ENCODE data around the gene PLEKHA8.

DNA sequence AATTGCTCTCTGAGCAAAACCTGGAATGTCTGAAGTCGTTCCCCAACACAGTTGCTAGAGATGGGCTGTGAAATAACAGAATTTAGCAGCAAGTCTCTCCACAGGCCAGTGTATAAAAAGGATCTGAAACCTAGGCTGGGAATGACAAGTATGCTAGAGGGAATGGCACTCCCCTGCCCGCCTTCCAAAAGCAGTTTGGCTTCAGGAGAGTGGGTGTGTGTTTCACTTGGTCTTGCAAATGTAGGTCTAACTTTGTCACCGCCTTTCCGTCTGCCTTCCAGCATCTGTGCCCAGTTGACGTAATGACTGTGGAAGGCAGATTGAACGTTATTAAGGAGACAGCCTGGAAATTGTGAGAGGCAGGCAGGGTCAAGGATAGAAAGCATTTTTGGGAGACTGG lies 88.6 kb downstream of the PLEKHA8 start:
- TF ChIP-seq EP300 (IDR thresholded peaks at IDR 0.05; ENCODE audit: low read depth) = no peak
- no peak for TF ChIP-seq CTCF (IDR thresholded peaks at IDR 0.05)

All from transverse colon (tissue), 3 donors.